ENCODE measurements around the gene ACAT2. TPM values are rescaled to one million over a fixed set of nuclear protein-coding genes. Genes with fewer than 3 reads are reported as not detected.

ACAT2 gene
- polyA plus RNA-seq, 1 donor from 2014 or later, result 143 TPM

DNA sequence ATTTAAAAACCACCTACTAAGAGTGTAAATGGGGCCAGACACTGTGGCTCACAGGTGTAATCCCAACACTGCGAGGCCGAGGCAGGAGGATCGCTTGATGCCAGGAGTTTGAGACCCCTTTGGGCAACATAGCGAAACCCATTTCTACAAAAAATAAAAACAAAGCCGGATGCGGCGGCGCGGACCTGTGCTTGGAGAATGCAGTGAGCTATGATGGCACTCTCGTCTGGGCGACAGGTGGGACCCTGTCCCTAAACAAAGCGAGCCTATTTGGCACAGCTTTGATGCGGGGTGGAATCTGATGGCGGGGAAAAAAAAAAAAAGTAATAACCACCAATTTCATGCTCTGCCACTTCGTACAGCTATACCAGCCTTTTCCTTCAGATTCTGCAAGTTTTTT, 26.4 kb downstream of the ACAT2 start:
- Histone ChIP-seq H3K9me3 (ENCODE audit: low read length) (no peaks in the 10 kb centered on the region), H3K9me2 (ENCODE audit: insufficient read depth, low read length) (no peaks in the 10 kb centered on the region), H3K79me2 (replicated peaks; ENCODE audit: insufficient read depth, low read length) (peaks cover 67% of the 10 kb centered on the region), H2AFZ (ENCODE audit: low read depth, low read length) (no peak overlapping the region), H4K20me1 (ENCODE audit: insufficient read depth) (no peaks in the 10 kb centered on the region), H3K27ac (ENCODE audit: low read length) (peak overlapping the region; percentile 86), H3K4me2 (ENCODE audit: low read length) (peak overlapping the region; percentile 86), H3K27me3 (ENCODE audit: insufficient read depth, low read depth, low read length) (no peaks in the 10 kb centered on the region), H3F3A (ENCODE audit: insufficient read depth, low read length, poor library complexity, severe bottlenecking) (no peaks in the 10 kb centered on the region), H3K4me3 (ENCODE audit: low read length) (peak overlapping the region; percentile 98), H3K9ac (ENCODE audit: low read length) (peak overlapping the region; percentile 93), H3K36me3 (ENCODE audit: insufficient read depth, low read length) (no peaks in the 10 kb centered on the region)
- TF ChIP-seq RAD21 (conservative IDR thresholded peaks at IDR 0.05) (no peak), TAF1 (IDR thresholded peaks at IDR 0.05; ENCODE audit: low read depth) (no peak), SMC3 (conservative IDR thresholded peaks at IDR 0.05; ENCODE audit: poor library complexity) (no peak), EZH2 (IDR thresholded peaks at IDR 0.05; ENCODE audit: borderline replicate concordance, insufficient read depth, low read length, poor library complexity, severe bottlenecking) (no peak), MXI1 (conservative IDR thresholded peaks at IDR 0.05; ENCODE audit: poor library complexity, severe bottlenecking) (no peak), POLR2AphosphoS5 (IDR thresholded peaks at IDR 0.05) (no peak), EP300 (conservative IDR thresholded peaks at IDR 0.05; ENCODE audit: poor library complexity, severe bottlenecking) (no peak)
- TF ChIP-seq, protein P1, sequence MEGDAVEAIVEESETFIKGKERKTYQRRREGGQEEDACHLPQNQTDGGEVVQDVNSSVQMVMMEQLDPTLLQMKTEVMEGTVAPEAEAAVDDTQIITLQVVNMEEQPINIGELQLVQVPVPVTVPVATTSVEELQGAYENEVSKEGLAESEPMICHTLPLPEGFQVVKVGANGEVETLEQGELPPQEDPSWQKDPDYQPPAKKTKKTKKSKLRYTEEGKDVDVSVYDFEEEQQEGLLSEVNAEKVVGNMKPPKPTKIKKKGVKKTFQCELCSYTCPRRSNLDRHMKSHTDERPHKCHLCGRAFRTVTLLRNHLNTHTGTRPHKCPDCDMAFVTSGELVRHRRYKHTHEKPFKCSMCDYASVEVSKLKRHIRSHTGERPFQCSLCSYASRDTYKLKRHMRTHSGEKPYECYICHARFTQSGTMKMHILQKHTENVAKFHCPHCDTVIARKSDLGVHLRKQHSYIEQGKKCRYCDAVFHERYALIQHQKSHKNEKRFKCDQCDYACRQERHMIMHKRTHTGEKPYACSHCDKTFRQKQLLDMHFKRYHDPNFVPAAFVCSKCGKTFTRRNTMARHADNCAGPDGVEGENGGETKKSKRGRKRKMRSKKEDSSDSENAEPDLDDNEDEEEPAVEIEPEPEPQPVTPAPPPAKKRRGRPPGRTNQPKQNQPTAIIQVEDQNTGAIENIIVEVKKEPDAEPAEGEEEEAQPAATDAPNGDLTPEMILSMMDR (IDR thresholded peaks at IDR 0.05; ENCODE audit: poor library complexity, severe bottlenecking), result no peak
- TF ChIP-seq, protein P2, sequence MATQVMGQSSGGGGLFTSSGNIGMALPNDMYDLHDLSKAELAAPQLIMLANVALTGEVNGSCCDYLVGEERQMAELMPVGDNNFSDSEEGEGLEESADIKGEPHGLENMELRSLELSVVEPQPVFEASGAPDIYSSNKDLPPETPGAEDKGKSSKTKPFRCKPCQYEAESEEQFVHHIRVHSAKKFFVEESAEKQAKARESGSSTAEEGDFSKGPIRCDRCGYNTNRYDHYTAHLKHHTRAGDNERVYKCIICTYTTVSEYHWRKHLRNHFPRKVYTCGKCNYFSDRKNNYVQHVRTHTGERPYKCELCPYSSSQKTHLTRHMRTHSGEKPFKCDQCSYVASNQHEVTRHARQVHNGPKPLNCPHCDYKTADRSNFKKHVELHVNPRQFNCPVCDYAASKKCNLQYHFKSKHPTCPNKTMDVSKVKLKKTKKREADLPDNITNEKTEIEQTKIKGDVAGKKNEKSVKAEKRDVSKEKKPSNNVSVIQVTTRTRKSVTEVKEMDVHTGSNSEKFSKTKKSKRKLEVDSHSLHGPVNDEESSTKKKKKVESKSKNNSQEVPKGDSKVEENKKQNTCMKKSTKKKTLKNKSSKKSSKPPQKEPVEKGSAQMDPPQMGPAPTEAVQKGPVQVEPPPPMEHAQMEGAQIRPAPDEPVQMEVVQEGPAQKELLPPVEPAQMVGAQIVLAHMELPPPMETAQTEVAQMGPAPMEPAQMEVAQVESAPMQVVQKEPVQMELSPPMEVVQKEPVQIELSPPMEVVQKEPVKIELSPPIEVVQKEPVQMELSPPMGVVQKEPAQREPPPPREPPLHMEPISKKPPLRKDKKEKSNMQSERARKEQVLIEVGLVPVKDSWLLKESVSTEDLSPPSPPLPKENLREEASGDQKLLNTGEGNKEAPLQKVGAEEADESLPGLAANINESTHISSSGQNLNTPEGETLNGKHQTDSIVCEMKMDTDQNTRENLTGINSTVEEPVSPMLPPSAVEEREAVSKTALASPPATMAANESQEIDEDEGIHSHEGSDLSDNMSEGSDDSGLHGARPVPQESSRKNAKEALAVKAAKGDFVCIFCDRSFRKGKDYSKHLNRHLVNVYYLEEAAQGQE (IDR thresholded peaks at IDR 0.05; ENCODE audit: borderline replicate concordance), result no peak

DNA sequence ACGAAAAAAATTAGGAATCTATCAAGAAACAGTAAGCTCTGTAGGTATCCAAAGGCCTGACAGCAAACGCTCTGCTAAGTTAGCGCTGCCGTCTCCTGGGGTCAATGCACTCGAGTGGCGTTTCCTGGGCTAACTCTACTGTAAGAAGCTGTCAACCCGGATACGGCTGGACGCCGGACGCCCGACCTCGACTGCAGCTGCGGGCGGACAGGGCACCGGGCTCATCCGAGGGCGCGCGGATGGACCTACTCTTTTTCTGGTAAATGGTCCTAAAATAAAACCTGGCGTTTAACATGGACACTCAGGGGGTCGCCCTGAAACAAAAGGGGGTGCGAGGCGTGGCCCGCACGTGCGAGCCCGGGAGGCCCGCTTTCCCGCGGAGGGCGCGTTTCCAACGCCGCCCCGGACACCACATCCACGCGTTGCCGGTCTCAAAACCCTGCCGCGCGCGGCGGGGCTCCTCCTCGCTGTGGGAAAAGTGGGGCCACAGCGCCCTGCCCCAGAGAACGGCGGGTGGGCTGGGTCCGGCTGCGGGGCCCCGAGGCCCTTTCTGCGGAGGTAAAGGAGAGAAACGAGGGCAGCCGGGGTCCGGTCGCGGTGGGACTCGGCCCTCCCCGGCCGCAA, 27.0 kb downstream of the ACAT2 start:
- Histone ChIP-seq H3K9ac (ENCODE audit: low read length) (peak overlapping the region; percentile 93), H3K4me3 (ENCODE audit: low read length) (peak overlapping the region; percentile 98), H4K20me1 (ENCODE audit: insufficient read depth) (no peaks in the 10 kb centered on the region), H3K27me3 (ENCODE audit: insufficient read depth, low read depth, low read length) (no peaks in the 10 kb centered on the region), H3K36me3 (ENCODE audit: insufficient read depth, low read length) (no peaks in the 10 kb centered on the region), H3K4me2 (ENCODE audit: low read length) (peak overlapping the region; percentile 86), H3K79me2 (replicated peaks; ENCODE audit: insufficient read depth, low read length) (peaks cover 65% of the 10 kb centered on the region), H3K9me3 (ENCODE audit: low read length) (no peaks in the 10 kb centered on the region), H3K9me2 (ENCODE audit: insufficient read depth, low read length) (no peaks in the 10 kb centered on the region), H2AFZ (ENCODE audit: low read depth, low read length) (peak overlapping the region; percentile 54), H3F3A (ENCODE audit: insufficient read depth, low read length, poor library complexity, severe bottlenecking) (no peaks in the 10 kb centered on the region), H3K27ac (ENCODE audit: low read length) (peak overlapping the region; percentile 86)
- TF ChIP-seq SMC3 (conservative IDR thresholded peaks at IDR 0.05; ENCODE audit: poor library complexity) (no peak), MXI1 (conservative IDR thresholded peaks at IDR 0.05; ENCODE audit: poor library complexity, severe bottlenecking) (peak; percentile 87)
